SK-N-SH treated with all-trans-retinoic acid at 6 μM for 48 hours (cell line): ENCODE results near the gene ZCCHC24.

Experiments
- ATAC-seq: fragments of 200-7000 bp; cut with Tn5 transposase; 3 replicates; pipeline ENCODE4 v1.9.1; 2020; ENCODE audit warnings: mild to moderate bottlenecking, moderate library complexity
- ARNTL ChIP-seq: fragments of 450-650 bp; formaldehyde crosslinking; IDR thresholded peaks from 2 replicates; pipeline ENCODE4 v1.5.0; 2020; ENCODE audit warnings: low read depth, mild to moderate bottlenecking, moderate library complexity, borderline replicate concordance
- BACH2 ChIP-seq: fragments of 250-450 bp; sonication (Bioruptor Pico); IDR thresholded peaks from 2 replicates; pipeline ENCODE4 v1.9.0; 2021; ENCODE audit warnings: mild to moderate bottlenecking, borderline replicate concordance
- CREB5 ChIP-seq: fragments of 250-450 bp; sonication (Bioruptor Pico); IDR thresholded peaks from 2 replicates; pipeline ENCODE4 v1.5.1; 2020; ENCODE audit warnings: low read depth, mild to moderate bottlenecking, moderate library complexity
- CSDC2 ChIP-seq: fragments of 250-450 bp; sonication (Bioruptor Pico); IDR thresholded peaks from 2 replicates; pipeline ENCODE4 v1.5.0; 2020; ENCODE audit warnings: mild to moderate bottlenecking, moderate library complexity
- ESRRG ChIP-seq: fragments of 250-450 bp; sonication (Bioruptor Pico); IDR thresholded peaks from 2 replicates; pipeline ENCODE4 v1.6.1; 2021; ENCODE audit warnings: mild to moderate bottlenecking
- GLIS3 ChIP-seq: fragments of 250-450 bp; sonication (Bioruptor Pico); IDR thresholded peaks from 2 replicates; pipeline ENCODE4 v1.5.0; 2020; ENCODE audit warnings: mild to moderate bottlenecking, moderate library complexity
- ISL1 ChIP-seq: fragments of 250-450 bp; sonication (Bioruptor Pico); IDR thresholded peaks from 2 replicates; pipeline ENCODE4 v2.1.2; 2022; ENCODE audit warnings: mild to moderate bottlenecking, moderate library complexity
- OSR1 ChIP-seq: fragments of 250-450 bp; sonication (Bioruptor Pico); IDR thresholded peaks from 2 replicates; pipeline ENCODE4 v1.8.0; 2022; ENCODE audit warnings: moderate library complexity, mild to moderate bottlenecking, inconsistent platforms
- PATZ1 ChIP-seq: fragments of 250-450 bp; sonication (Bioruptor Pico); IDR thresholded peaks from 2 replicates; pipeline ENCODE4 v1.8.0; 2020; ENCODE audit warnings: mild to moderate bottlenecking, moderate library complexity, borderline replicate concordance
- PPARA ChIP-seq: fragments of 250-450 bp; sonication (Bioruptor Pico); IDR thresholded peaks from 2 replicates; pipeline ENCODE4 v1.5.0; 2020; ENCODE audit warnings: mild to moderate bottlenecking, borderline replicate concordance
- RARB ChIP-seq: fragments of 250-450 bp; sonication (Bioruptor Pico); IDR thresholded peaks from 2 replicates; pipeline ENCODE4 v1.8.0; 2021; ENCODE audit warnings: mild to moderate bottlenecking, moderate library complexity
- SNAI2 ChIP-seq: fragments of 250-450 bp; sonication (Bioruptor Pico); IDR thresholded peaks from 2 replicates; pipeline ENCODE4 v1.5.0; 2020; ENCODE audit warnings: mild to moderate bottlenecking, moderate library complexity
- TSHZ2 ChIP-seq: fragments of 250-450 bp; sonication (Bioruptor Pico); IDR thresholded peaks from 2 replicates; pipeline ENCODE4 v1.5.0; 2020; ENCODE audit warnings: mild to moderate bottlenecking, moderate library complexity
- ZC3H10 ChIP-seq: fragments of 250-450 bp; sonication (Bioruptor Pico); IDR thresholded peaks from 2 replicates; pipeline ENCODE4 v1.5.1; 2021; ENCODE audit warnings: mild to moderate bottlenecking, moderate library complexity
- ZFP3 ChIP-seq: fragments of 250-450 bp; sonication (Bioruptor Pico); IDR thresholded peaks from 2 replicates; pipeline ENCODE4 v1.5.0; 2020; ENCODE audit warnings: mild to moderate bottlenecking, moderate library complexity
- ZFP30 ChIP-seq: fragments of 450-650 bp; formaldehyde crosslinking; IDR thresholded peaks from 2 replicates; pipeline ENCODE4 v1.5.0; 2022; ENCODE audit warnings: mild to moderate bottlenecking, moderate library complexity
- ZNF565 ChIP-seq: fragments of 450-650 bp; formaldehyde crosslinking; conservative IDR thresholded peaks from 2 replicates; pipeline ENCODE4 v1.5.0; 2020; ENCODE audit warnings: low read depth, mild to moderate bottlenecking, moderate library complexity
- ZNF70 ChIP-seq: fragments of 450-650 bp; formaldehyde crosslinking; IDR thresholded peaks from 2 replicates; pipeline ENCODE4 v1.5.0; 2020; ENCODE audit warnings: mild to moderate bottlenecking, moderate library complexity
- ZNF8 ChIP-seq: fragments of 450-650 bp; formaldehyde crosslinking; IDR thresholded peaks from 2 replicates; pipeline ENCODE4 v1.5.0; 2020; ENCODE audit warnings: mild to moderate bottlenecking, moderate library complexity

The ZCCHC24 gene

GRCh38 chr10:79376078-79376628 lies 69.3 kb downstream of the ZCCHC24 start:
- no peak for TF ChIP-seq ISL1 (CRISPR knock-in tag)
- no peak for TF ChIP-seq ESRRG (CRISPR knock-in tag)
- no peak for TF ChIP-seq OSR1 (CRISPR knock-in tag)
- no peak for ATAC-seq

- TF ChIP-seq TSHZ2 (CRISPR knock-in tag) = no peak
- TF ChIP-seq ZFP3 (CRISPR knock-in tag) = no peak
- no peak for TF ChIP-seq PPARA (CRISPR knock-in tag)
- TF ChIP-seq OSR1 (CRISPR knock-in tag) = no peak
- TF ChIP-seq RARB = no peak
- TF ChIP-seq ARNTL (CRISPR knock-in tag) = no peak
- TF ChIP-seq ZC3H10 = no peak
- peak; percentile 63 for ATAC-seq
Observed at GRCh38 chr10:79375321-79376077, 69.9 kb downstream of the ZCCHC24 start.

GRCh38 chr10:79374312-79375191 lies 70.9 kb downstream of the ZCCHC24 start:
- TF ChIP-seq PATZ1 (CRISPR knock-in tag) (no peak), TSHZ2 (CRISPR knock-in tag) (no peak), ISL1 (CRISPR knock-in tag) (no peak), ZC3H10 (no peak), BACH2 (no peak), OSR1 (CRISPR knock-in tag) (no peak), CREB5 (no peak), CSDC2 (no peak), ZNF565 (CRISPR knock-in tag) (no peak), ARNTL (CRISPR knock-in tag) (no peak), ZNF8 (no peak), SNAI2 (CRISPR knock-in tag) (no peak), ZNF70 (no peak), ZFP30 (CRISPR knock-in tag) (no peak), PPARA (CRISPR knock-in tag) (no peak), GLIS3 (CRISPR knock-in tag) (no peak)
- peak; percentile 85 for ATAC-seq
